Left renal cortex interstitium (tissue), 4 donors: ENCODE results near the gene ARHGAP6. TPM values are rescaled to one million over a fixed set of nuclear protein-coding genes. Genes with fewer than 3 reads are reported as not detected.

Source experiments
- DNase-seq, 4 donors: peaks; one replicate each; pipeline ENCODE4 v3.0.0-alpha.2; 2013; ENCODE audit warnings: low read depth in 4 of 4, low spot score in 2 of 4, missing footprints in 1 of 4
- polyA plus RNA-seq, 4 donors: library from polyadenylated mRNA; unstranded; fragments of 120-200 nt; gene quantifications; one replicate each; pipeline ENCODE4 v1.2.1, GENCODE V29; 2013; ENCODE audit not compliant: insufficient read length in 4 of 4

ARHGAP6 gene
- polyA plus RNA-seq, 4 donors: 14.4 to 15.7 (median 15.5) TPM

GRCh38 chrX:11336201-11336600 is 329.5 kb downstream of the ARHGAP6 start:
- DNase-seq: no peak

GRCh38 chrX:11334165-11334564 is 331.6 kb downstream of the ARHGAP6 start:
- no peak for DNase-seq

GRCh38 chrX:11331788-11332187 is 333.9 kb downstream of the ARHGAP6 start:
- no peak for DNase-seq

- no peak for DNase-seq
Observed at GRCh38 chrX:11329021-11329420, 336.7 kb downstream of the ARHGAP6 start.

GRCh38 chrX:11328134-11328533 is 337.6 kb downstream of the ARHGAP6 start:
- DNase-seq: no peak

GRCh38 chrX:11321986-11322385 is 343.7 kb downstream of the ARHGAP6 start:
- DNase-seq: no peak

GRCh38 chrX:11319806-11320520 is 345.8 kb downstream of the ARHGAP6 start:
- DNase-seq: no peak

GRCh38 chrX:11311706-11312105 is 354.0 kb downstream of the ARHGAP6 start:
- DNase-seq: no peak

GRCh38 chrX:11309220-11309619 is 356.5 kb downstream of the ARHGAP6 start:
- no peak for DNase-seq

GRCh38 chrX:11305641-11306040 is 360.1 kb downstream of the ARHGAP6 start:
- DNase-seq: no peak

- DNase-seq: no peak
Observed at GRCh38 chrX:11304829-11305228, 360.9 kb downstream of the ARHGAP6 start.

GRCh38 chrX:11298600-11298999 is 367.1 kb downstream of the ARHGAP6 start:
- no peak for DNase-seq

GRCh38 chrX:11296051-11296450 is 369.7 kb downstream of the ARHGAP6 start:
- DNase-seq: no peak

GRCh38 chrX:11293113-11293512 is 372.6 kb downstream of the ARHGAP6 start, which contains the start of gene AMELX:
Gene AMELX (plus strand): TSS chrX:11293413. CDS start chrX:11294789, 1,376 bp downstream.
- DNase-seq: no peak

GRCh38 chrX:11290416-11291102 is 375.2 kb downstream of the ARHGAP6 start:
- DNase-seq: no peak

GRCh38 chrX:11287505-11287904 is 378.2 kb downstream of the ARHGAP6 start:
- no peak for DNase-seq

GRCh38 chrX:11285651-11286050 is 380.1 kb downstream of the ARHGAP6 start:
- no peak for DNase-seq

GRCh38 chrX:11282043-11282442 is 383.7 kb downstream of the ARHGAP6 start:
- DNase-seq: no peak

- no peak for DNase-seq
Observed at GRCh38 chrX:11273544-11273943, 392.2 kb downstream of the ARHGAP6 start.

- no peak for DNase-seq
Observed at GRCh38 chrX:11272863-11273262, 392.9 kb downstream of the ARHGAP6 start.

- DNase-seq: no peak
Observed at GRCh38 chrX:11272290-11272689, 393.4 kb downstream of the ARHGAP6 start.

GRCh38 chrX:11269996-11270395 is 395.7 kb downstream of the ARHGAP6 start:
- DNase-seq: no peak
